Astrocyte of the spinal cord (primary cell): ENCODE results near the gene OVOL2.

Experiments used
- DNase-seq: peaks from one replicate; pipeline ENCODE4 v3.0.0; 2011; ENCODE audit warnings: low read depth, low spot score
- H3K4me3 ChIP-seq: 2 replicates; pipeline ENCODE4 v1.5.1; 2011; ENCODE audit warnings: low read depth, mild to moderate bottlenecking, low read length, moderate library complexity
- CTCF ChIP-seq: IDR thresholded peaks from 2 replicates; pipeline ENCODE4 v1.5.1; 2012; ENCODE audit warnings: low read depth, mild to moderate bottlenecking, low read length, inconsistent platforms
- in situ Hi-C: cut with HindIII; loops from 2 replicates; pipeline ENCODE4 v1.10.0; 2017; ENCODE audit warnings: low sequenced_read_pairs

The OVOL2 gene

DNA sequence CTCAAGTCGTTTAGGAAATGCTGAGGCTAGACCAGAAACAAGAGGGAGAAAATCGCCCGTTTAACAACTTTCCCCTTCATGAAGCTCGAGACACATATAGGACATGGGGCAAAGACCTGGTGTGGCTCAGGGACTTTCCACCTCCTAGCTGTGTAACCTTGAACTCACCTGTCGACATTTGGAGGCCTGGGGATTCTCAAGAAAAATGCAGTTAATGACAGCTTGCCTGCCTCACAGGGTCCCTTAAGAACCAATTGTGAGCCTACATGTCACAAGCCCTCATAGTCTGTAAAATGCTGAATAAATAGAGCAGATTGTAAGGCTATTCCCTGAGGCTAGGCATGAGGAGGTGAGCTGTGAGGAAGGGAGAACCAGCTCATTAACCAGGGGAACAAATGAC is 53.8 kb downstream of the OVOL2 start:
- in situ Hi-C loops = no loop called here
- TF ChIP-seq CTCF = no peak
- DNase-seq = no peak
- no peak overlapping the region for H3K4me3 ChIP-seq

DNA sequence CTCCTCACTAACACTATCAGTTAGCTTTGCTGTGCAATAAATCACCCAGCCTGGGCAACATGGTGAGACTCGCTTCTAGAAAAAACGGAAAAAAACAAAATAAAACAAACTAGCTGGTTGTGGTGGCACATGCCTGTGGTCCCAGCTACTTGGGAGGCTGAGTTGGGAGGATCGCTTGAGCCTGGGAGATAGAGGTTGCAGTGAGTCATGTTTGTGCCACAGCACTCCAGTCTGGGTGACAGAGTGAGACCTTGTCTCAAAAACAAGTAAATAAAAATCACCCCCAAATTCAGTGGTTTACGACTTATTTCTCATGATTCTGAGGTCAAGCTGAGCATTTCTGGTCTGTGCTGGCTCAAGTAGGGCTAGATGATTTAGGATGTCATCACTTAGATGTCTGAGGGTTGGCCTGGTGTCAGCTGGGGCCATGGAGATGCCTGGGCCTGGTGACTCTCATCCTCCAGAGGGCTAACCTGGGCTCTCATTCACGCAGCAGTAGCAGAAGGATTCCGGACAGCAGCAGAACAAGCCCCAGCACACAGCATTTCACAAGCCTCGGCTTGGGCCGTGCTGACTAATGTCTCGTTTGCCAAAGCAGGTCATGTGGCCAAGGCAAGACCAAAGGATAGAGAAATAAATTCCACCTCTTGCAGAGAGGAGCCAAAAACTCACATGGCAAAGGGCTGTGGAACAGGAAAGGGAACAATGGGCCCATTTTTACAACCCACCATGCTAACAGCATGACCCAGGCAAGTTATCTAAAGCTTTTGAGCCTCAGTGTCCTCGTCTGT is 56.4 kb downstream of the OVOL2 start:
- peak; percentile 79 for DNase-seq
- no peak for TF ChIP-seq CTCF
- in situ Hi-C loops = no loop called here
- H3K4me3 ChIP-seq = no peak overlapping the region

DNA sequence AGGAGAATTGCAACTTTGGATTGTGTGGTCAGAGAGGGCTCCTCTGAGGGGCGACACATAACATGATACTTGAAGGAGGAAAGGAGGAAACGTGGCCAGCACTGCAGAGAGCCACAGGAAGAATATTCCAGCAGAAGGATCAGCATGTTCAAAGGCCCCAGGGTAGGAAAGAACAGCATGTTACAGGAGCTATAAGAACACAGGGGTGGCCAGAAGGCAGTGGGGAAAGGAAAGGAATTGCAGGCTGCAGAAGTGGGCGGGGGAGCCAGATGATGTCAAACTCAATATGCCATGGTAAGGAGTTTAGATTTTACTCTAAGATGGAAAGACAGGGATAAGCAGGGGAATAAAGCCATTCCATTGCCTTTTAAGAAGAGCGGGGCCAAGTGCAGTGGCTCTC is 58.1 kb downstream of the OVOL2 start:
- no peak overlapping the region for H3K4me3 ChIP-seq
- DNase-seq = no peak
- no peak for TF ChIP-seq CTCF
- in situ Hi-C loops = no loop called here

GRCh38 chr20:17998446-17998845 is 59.3 kb downstream of the OVOL2 start:
- no peak overlapping the region for H3K4me3 ChIP-seq
- DNase-seq = no peak
- in situ Hi-C loops = no loop called here
- TF ChIP-seq CTCF = no peak

DNA sequence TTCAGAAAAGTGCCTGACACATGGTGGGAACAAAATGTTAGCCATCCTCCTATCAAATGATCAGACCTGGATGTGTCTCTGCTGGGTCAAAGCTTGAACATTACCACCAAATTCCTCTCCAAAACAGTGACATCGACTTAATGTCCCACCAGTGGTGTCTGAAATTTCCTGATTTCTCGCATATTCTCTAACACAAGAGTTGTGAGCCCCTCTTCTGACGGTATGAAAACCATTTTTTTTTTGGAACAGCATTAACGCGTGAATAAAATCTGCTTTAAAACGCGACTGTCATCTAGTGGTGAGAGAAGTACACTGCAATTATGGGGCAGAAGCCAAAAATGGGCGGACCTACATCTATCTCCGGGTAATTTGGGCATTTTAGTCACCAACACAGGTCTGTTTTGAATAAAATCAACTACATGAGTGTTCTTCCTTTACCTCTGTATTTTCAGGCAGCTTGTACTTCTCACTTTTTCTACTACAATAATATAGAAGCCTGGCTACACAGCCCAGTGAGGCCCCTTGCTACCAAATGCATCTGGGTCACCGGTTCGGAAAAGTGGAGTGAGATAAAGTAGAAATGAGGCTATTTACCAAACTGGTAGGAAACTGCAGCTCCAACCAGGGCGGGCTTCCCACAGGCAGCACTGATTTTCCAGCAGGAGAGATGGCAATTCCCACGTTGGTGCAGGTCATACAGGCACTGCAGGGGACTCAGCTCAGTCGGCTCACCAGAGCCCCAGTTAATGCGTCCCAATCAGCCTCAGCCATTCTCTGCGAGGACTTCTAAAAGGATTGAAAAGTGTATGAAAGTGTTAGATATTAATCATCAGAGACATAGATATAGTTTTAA is 61.5 kb downstream of the OVOL2 start:
- in situ Hi-C loops = no loop called here
- H3K4me3 ChIP-seq = no peak overlapping the region
- TF ChIP-seq CTCF = peak; percentile 97
- DNase-seq = peak; percentile 72

GRCh38 chr20:17993546-17993945 is 64.2 kb downstream of the OVOL2 start:
- no peak for TF ChIP-seq CTCF
- no peak overlapping the region for H3K4me3 ChIP-seq
- in situ Hi-C loops = no loop called here
- no peak for DNase-seq
